ENCODE measurements around the gene NEMP1. TPM values are rescaled to one million over a fixed set of nuclear protein-coding genes. Genes with fewer than 3 reads are reported as not detected.

The NEMP1 gene
- total RNA-seq, 1 donor from 2014 or later = 19.7 TPM

DNA sequence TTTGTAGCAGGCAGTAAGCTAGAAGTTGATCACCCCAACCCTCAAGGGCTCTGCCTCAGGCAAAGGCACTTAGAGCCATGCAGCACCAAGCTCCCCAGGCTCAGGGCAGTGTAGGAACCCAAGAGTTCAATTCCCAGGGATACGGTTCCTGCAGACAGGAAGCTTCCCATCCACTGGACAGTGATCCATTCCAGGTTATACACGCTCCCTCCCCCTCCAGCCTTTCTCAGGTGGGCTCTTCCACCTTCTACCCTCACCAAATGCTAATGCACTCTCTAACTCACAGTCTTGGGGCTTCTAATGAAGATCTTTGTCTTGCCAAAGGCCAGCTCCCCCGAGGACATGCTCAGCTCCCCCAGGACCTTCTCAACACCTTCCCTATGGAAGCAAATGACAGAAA lies 41.3 kb downstream of the NEMP1 start:
- H3K4me3 Mint-ChIP-seq = no peak overlapping the region
- no peak overlapping the region for H3K27ac Mint-ChIP-seq
- H3K27me3 Mint-ChIP-seq (ENCODE audit: low read depth) = peaks cover 17% of the 10 kb centered on the region
- no peaks in the 10 kb centered on the region for H3K4me1 Mint-ChIP-seq
- TF ChIP-seq, protein P1, sequence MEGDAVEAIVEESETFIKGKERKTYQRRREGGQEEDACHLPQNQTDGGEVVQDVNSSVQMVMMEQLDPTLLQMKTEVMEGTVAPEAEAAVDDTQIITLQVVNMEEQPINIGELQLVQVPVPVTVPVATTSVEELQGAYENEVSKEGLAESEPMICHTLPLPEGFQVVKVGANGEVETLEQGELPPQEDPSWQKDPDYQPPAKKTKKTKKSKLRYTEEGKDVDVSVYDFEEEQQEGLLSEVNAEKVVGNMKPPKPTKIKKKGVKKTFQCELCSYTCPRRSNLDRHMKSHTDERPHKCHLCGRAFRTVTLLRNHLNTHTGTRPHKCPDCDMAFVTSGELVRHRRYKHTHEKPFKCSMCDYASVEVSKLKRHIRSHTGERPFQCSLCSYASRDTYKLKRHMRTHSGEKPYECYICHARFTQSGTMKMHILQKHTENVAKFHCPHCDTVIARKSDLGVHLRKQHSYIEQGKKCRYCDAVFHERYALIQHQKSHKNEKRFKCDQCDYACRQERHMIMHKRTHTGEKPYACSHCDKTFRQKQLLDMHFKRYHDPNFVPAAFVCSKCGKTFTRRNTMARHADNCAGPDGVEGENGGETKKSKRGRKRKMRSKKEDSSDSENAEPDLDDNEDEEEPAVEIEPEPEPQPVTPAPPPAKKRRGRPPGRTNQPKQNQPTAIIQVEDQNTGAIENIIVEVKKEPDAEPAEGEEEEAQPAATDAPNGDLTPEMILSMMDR (IDR thresholded peaks at IDR 0.05; ENCODE audit: unreplicated experiment) = no peak
- no peak for DNase-seq (ENCODE audit: low spot score in 2 of 2, unreplicated experiment in 2 of 2)
- H3K9me3 Mint-ChIP-seq = no peaks in the 10 kb centered on the region
- H3K36me3 Mint-ChIP-seq = no peaks in the 10 kb centered on the region

DNA sequence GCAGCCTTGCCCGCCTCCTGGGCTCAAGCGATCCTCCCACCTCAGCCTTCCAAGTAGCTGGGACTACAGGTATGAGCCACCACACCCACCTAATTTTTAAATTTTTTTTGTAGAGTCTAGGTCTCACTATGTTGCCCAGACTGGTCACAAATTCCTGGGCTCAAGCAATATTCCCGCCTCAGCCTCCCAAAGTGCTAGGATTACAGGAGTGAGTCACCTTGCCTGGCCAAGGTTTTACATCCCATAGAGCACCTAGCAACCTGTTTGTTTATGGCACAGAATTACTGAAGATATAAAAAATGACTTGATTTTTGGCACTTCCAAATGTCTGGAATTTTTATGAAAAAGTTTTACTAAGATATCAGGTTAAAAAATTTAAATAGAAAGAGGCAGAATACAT lies 45.2 kb downstream of the NEMP1 start:
- H3K36me3 Mint-ChIP-seq = no peaks in the 10 kb centered on the region
- H3K9me3 Mint-ChIP-seq = no peaks in the 10 kb centered on the region
- TF ChIP-seq, protein P1 (IDR thresholded peaks at IDR 0.05; ENCODE audit: unreplicated experiment) = no peak
- H3K4me3 Mint-ChIP-seq = no peak overlapping the region
- H3K4me1 Mint-ChIP-seq = peaks cover 16% of the 10 kb centered on the region
- no peak overlapping the region for H3K27ac Mint-ChIP-seq
- no peaks in the 10 kb centered on the region for H3K27me3 Mint-ChIP-seq (ENCODE audit: low read depth)
- DNase-seq (ENCODE audit: low spot score in 2 of 2, unreplicated experiment in 2 of 2) = no peak

DNA sequence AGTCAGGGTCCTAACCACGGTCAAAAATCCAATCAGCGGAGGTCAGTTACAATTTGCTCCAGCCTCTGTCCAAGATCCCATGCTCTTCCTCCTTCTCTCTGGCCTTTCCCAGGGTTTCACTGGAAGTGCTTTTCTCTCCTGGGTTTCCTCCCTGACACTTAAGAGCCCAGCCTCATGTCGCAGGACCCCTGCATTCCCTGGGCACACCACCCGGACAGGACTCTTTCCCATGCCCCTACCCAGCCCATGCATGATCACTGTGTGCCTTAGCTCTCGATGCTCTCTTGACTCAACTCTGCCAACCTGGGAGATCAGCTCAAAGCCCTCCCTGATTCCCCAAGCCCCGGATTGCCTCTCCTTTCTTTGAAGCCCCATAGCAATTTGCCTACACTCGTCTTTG lies 46.8 kb downstream of the NEMP1 start:
- TF ChIP-seq, protein P1 (IDR thresholded peaks at IDR 0.05; ENCODE audit: unreplicated experiment) = no peak
- no peaks in the 10 kb centered on the region for H3K27me3 Mint-ChIP-seq (ENCODE audit: low read depth)
- H3K4me1 Mint-ChIP-seq = peaks cover 29% of the 10 kb centered on the region
- H3K27ac Mint-ChIP-seq = no peak overlapping the region
- H3K4me3 Mint-ChIP-seq = no peak overlapping the region
- no peaks in the 10 kb centered on the region for H3K36me3 Mint-ChIP-seq
- DNase-seq (ENCODE audit: low spot score in 2 of 2, unreplicated experiment in 2 of 2) = no peak
- H3K9me3 Mint-ChIP-seq = no peaks in the 10 kb centered on the region

DNA sequence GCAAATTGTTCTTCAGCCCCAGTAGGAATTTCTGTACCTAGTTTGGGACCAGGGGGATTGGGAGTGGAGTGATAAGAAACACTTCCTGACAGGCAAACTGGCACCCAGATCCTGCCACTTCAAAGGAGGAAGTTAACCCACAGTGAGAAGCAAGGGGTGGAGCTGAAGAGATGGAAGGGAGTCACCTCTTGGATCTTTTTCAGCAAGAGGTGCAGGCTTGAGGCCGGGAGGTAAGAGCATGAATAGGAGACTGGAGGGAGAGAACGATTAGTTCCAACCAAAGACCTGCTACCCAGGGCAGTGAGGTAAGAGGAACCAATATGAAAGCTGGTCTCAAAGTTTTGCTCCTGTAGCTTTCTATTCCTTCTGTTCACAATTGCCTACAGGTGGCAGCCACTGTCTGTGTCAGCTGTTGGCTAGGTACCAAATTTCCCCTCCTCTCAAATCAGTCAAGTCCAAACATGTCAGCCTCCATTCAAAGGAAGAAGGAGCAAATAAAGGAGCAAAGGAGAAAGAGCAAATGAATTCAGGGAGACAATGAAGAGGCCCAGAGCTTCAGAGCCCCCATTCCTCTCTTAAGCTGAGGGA lies 47.4 kb downstream of the NEMP1 start:
- Mint-ChIP-seq H3K4me1 (peaks cover 34% of the 10 kb centered on the region), H3K9me3 (no peaks in the 10 kb centered on the region), H3K4me3 (no peak overlapping the region), H3K36me3 (no peaks in the 10 kb centered on the region), H3K27me3 (ENCODE audit: low read depth) (peaks cover 2% of the 10 kb centered on the region), H3K27ac (no peak overlapping the region)
- TF ChIP-seq, protein P1 (IDR thresholded peaks at IDR 0.05; ENCODE audit: unreplicated experiment) = no peak
- DNase-seq (ENCODE audit: low spot score in 2 of 2, unreplicated experiment in 2 of 2) = no peak

DNA sequence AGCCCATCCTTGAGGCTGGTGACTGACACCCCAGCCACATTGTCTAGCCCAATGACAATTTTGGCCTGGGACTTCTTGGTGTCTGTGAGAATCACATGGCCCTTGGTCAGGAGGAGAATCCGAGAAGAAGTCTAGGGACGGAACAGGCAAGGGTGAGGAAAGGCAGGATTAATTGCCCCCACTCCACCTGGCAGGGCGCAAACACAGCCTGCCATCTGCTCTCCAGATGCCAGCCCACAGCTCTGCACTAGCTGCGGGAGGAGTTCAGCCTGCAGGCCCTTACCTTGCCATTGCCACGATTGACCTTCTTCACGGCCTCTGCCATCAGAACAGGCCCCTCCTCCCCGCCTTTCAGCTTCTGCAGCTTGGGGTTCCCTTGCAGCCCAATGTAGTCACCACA lies 49.1 kb downstream of the NEMP1 start:
- TF ChIP-seq, protein P1 (IDR thresholded peaks at IDR 0.05; ENCODE audit: unreplicated experiment) = no peak
- H3K36me3 Mint-ChIP-seq = no peaks in the 10 kb centered on the region
- peaks cover 2% of the 10 kb centered on the region for H3K27me3 Mint-ChIP-seq (ENCODE audit: low read depth)
- H3K4me1 Mint-ChIP-seq = peaks cover 36% of the 10 kb centered on the region
- no peak overlapping the region for H3K4me3 Mint-ChIP-seq
- H3K27ac Mint-ChIP-seq = no peak overlapping the region
- no peak for DNase-seq (ENCODE audit: low spot score in 2 of 2, unreplicated experiment in 2 of 2)
- no peaks in the 10 kb centered on the region for H3K9me3 Mint-ChIP-seq

DNA sequence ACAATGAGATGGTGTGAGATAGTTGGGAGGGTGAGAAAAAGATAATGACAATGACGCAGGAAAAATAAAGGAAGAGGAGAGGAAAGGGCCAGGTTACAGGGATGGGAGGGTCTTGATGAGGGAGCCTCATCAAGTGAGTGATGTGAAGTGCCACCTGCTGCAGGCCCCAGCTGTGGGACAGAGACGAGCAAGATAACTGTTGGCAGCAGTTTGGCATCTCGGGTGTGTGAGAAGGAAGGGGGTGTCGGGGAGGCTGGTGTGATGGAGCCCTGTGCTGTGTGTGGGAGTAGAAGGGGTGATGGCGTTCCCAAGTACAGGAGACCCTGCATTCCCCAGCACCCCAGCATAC lies 50.8 kb downstream of the NEMP1 start:
- no peak for DNase-seq (ENCODE audit: low spot score in 2 of 2, unreplicated experiment in 2 of 2)
- TF ChIP-seq, protein P1 (IDR thresholded peaks at IDR 0.05; ENCODE audit: unreplicated experiment) = no peak
- no peak overlapping the region for H3K4me3 Mint-ChIP-seq
- no peaks in the 10 kb centered on the region for H3K36me3 Mint-ChIP-seq
- peaks cover 2% of the 10 kb centered on the region for H3K27me3 Mint-ChIP-seq (ENCODE audit: low read depth)
- peaks cover 38% of the 10 kb centered on the region for H3K4me1 Mint-ChIP-seq
- H3K9me3 Mint-ChIP-seq = no peaks in the 10 kb centered on the region
- no peak overlapping the region for H3K27ac Mint-ChIP-seq

Data from mesothelial cell of epicardium (in vitro differentiated cells).